GM19372 (cell line): ENCODE measurements around the gene PROZ.

Source experiments
- ATAC-seq: cut with Tn5 transposase; IDR thresholded peaks from one replicate; pipeline ENCODE4 v1.9.1; 2021; ENCODE audit warnings: mild to moderate bottlenecking, low read depth, moderate library complexity; ENCODE audit not compliant: unreplicated experiment

Gene PROZ

DNA sequence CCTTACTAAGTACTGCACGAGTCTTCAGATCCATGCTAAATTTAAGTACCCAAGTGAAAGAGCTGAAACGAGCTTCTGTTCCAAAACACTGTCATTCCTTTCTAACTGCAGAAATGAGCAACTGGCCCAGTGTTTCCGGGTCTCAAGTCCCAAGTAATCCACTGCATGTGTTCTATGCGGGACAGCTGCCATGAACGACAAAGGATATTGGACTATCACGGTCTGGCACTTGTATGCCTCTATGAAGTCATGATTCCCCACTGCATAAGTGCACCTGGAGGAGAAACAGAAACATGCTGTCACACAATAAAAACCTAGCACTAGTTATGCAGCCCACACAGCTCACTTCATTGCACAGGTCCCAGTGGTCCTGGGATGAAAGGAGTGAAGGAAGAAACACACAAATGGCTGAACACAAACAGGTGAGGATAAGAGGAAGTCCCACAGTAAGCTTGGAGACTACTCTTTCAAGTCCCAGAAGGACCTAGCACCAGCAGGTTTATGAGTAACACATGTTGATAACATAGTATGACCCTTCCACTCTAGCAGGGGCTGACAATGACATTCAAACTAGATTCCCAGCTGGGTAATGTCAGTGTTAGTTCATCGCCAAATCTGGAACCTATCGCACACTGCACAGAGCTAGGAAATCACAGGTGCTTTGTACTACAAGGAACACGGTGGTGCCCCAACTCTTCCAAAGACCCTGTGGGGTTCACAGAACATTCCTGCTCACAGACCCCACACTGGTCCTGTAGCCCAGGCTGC lies 38.7 kb downstream of the PROZ start:
- no peak for ATAC-seq

DNA sequence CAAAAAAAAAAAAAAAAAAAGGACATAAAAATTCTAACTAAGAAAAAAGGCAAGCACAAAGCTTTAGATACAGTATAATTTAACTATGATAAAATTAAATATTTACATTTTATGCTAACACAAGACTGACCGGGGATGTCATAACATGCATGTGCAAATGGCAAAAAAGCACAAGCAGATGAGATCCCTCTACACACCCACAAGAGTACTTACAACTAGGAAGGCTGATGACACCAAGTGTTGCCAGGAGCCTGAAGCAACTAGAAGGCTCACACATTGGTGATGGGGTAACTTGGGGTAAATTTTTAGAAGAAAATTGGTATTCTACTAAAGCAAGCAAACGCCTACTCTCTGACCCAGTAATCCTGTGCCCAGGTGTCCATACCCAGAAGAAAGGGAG lies 43.4 kb downstream of the PROZ start:
- no peak for ATAC-seq

DNA sequence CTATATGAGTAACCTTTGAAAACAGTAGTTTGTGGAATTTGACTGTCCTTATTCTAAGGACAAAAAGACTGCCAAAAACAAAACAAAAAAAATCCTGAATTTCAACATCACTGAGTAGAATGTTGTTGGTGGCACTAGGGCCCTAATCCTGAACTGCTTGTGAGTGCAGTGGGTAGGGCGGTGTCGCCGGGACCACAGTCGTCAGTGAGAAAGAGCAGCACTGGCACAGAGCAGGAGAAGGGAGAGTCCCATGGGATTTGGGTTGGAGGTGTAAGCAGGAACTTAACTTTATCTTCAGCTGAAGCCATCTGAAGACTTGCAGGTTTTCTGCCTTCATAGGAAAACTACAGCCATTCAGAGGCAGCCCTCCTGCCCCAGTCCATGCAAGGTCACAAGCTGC lies 44.5 kb downstream of the PROZ start:
- no peak for ATAC-seq

DNA sequence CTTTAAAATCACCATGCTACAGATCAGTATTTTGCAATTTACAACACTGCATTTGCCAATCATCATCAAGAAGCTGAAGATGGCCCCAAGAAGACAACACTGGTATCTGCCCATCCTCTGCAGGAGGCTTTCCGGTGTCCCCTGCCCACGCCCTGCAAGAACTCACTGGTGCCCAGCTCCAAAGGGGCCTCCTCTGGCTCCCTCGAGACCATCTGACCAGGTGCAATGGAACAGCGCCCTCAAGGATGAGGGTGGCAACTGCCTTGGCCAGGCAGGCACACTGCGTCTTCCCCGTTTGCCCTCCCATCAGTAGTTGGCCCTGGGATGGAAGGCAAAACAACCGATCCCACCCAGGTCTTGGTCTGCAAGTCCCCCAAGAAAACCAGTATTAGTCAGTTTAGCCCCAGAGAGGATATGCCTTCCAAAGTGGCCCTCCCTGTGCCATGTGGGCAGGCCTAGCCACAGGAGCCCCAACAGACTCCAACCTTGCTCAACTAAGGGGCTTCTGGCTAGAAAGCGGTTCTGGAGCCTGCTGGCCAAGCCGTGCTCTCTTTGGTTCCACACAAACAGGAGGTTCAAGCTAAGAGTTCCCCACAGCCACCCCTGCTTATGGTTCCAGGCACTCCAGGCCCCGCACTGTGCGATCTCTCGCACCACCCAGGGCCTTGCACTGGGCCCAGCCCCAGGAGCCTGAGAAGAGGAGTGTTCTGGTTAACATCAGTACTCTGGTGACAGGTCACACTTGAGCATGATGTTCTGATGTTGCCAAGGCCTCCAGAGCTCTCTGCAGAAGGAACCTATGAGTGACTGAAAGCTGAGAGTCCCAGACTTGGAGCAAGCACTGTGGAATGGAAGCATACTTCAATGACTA lies 45.3 kb downstream of the PROZ start:
- ATAC-seq, result no peak

DNA sequence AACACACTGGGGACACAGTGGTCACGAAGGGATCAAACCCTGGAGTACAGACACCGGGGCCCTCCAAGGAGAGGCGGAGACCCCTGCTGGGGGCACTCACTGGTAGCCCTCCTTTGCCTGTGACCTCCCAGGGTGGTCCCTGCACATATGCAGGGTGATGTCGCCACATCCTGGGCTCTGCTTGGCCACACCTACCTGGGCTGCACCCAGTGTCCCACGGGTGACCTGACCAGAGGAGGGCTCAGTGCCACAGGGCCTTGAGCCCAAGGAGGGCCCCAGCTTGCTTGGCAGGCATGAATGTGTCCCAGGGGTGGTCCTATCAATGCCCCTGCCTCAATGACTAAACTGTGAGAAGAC lies 45.9 kb downstream of the PROZ start:
- no peak for ATAC-seq

DNA sequence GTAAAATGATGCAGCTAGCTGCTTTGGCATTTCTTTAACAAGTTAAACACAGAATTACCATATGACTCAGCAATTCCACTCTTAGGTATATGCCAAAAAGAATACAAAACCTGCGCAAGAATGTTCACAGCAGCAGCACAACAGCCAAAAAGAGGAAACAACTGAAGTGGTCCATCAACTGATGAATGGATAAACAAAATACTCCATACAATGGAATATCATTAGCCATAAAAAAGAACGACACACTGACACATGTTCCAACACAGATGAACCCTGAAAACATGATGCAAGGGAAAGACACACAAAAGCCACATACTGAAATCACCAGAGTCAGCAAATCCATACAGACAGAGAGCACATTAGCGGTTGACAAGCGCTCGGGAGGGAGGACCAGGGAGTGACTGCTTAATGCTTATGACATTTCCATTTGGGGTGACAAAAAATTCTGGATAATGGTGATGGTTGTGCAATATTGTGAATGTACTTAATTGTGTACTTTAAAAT lies 47.0 kb downstream of the PROZ start:
- ATAC-seq, result no peak

DNA sequence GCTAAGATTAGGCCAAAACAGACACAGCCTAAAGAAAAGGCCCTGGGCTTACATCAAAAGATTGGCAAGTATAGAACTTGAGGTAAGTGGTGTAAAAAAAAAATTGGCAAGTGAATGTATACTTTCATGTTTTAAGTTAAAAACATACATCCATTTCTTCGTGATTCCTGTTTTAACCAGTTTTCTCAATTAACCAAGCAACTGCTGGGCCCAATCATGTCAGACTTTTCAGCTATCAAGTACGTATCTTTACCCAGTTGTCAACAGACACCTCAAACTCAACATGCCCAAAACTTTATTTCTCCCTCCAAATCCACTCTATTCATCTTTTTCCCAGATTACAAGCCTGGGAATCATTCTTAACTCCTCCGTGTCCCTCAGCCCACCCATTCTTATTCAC lies 49.0 kb downstream of the PROZ start:
- ATAC-seq, result no peak

- ATAC-seq, result peak; percentile 4
These were observed 49.5 kb downstream of the PROZ start for GRCh38 chr13:113207890-113208420.

- ATAC-seq, result peak; percentile 70
These were observed 50.2 kb downstream of the PROZ start, which contains the start of gene PCID2 for GRCh38 chr13:113208421-113209335. Gene PCID2 (minus strand): TSS chr13:113208669. CDS start chr13:113208634, 35 bp downstream.

GRCh38 chr13:113209336-113209758 lies 50.9 kb downstream of the PROZ start, which contains the start of gene CUL4A:
Gene CUL4A (plus strand): TSS chr13:113209613. CDS start chr13:113209628, 15 bp downstream.
- peak; percentile 36 for ATAC-seq

GRCh38 chr13:113209759-113210421 lies 51.4 kb downstream of the PROZ start:
- peak; percentile 40 for ATAC-seq

GRCh38 chr13:113210833-113211232 lies 52.4 kb downstream of the PROZ start:
- no peak for ATAC-seq

DNA sequence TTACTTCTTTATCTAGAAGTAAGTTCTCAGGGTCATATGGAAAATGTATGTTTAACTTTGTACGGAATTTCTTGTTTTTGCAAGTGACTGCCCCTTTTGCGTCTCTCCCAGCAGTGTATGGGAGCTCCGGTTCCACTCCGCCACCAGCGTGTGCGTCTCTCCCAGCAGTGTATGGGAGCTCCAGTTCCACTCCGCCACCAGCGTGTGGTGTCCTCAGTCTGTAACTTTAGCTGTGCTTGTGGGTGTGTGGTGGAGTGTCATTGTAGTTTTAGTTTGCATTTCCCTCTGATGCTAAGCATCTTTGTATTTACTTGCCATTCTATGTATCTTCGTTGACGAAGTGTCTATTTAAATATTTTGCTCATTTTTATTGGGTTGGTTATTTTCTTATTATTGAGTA lies 53.3 kb downstream of the PROZ start:
- no peak for ATAC-seq

- ATAC-seq, result no peak
These were observed 58.0 kb downstream of the PROZ start for GRCh38 chr13:113216254-113217048.

DNA sequence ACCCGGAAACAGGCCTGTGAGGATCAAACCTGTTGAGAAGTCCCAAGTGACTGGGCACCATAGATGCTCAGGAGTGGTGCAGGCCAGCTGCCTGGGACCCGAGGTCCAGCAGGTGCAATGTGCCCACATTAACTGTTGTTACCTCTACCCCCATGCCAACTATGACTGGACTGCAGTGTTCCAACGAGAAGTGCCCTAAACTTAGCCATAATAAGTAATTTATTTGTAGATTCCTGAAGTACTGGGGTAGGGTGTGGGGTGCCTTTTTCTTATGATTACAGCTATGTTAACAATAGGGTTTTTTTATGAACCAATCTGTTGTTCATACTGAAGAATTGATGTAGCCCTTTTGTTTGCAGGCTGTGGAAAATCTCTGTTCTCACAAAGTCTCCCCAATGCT lies 60.1 kb downstream of the PROZ start:
- ATAC-seq, result no peak

DNA sequence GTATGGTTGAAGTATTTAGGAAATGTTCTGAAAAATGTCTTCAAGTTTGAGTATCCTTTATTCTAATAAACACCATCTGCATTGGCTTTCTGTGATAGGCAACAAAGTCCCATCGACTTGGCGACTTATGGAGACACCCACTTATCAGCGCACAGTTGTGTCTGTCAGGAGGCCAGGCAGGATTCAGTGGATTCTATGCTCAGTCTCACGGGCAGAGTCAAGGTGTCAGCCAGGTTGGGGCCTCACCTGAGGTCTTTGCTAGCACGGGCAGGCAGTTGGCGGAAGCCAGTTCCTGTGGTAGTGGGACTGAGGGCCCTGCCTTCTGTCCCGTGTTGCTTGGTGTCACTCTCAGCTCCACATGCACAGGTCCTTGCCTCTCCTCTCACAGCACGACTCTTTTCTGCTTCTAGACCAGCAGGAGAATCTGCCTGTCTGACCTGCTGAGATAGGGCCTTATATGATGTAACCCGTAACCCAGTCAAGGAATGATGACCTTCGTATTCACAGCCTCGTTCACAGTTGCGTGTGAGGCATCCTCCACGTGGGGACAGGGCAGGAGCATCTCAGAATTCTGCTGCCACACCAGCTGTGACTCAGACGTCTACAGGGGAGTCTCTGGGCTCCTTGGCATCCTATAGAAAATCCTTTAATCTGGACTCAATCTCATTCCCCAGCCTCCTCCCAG lies 61.0 kb downstream of the PROZ start:
- no peak for ATAC-seq

- no peak for ATAC-seq
These were observed 61.7 kb downstream of the PROZ start for GRCh38 chr13:113220141-113220598.

DNA sequence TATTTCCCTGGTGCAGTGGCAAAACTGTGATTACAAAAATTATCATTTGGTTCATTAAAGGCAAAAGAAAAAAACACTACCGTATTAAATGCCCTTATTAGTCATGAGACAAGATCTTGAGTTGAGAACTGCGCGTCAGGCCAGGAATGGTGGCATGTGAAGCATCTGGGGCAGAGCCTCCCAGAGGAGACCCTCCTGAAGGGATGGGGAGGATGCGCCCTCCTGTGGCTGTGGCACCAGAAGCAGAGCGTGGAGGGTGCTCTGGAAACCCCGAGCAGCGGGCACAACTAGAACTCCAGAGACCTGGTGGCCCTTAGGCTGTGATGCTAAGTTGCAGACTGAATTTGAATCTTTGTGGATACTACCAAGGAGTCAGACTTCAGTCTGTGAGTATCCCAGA lies 62.4 kb downstream of the PROZ start:
- no peak for ATAC-seq
